HG03045 (cell line): Measurements from ENCODE around the gene MINDY3.
"Not testable (repeated sequence)": the region's sequence is repeated elsewhere in the genome, so short reads cannot be mapped to it uniquely, and the experiment has no call there.

Experiments
- ATAC-seq: cut with Tn5 transposase; IDR thresholded peaks from one replicate; pipeline ENCODE4 v1.9.1; 2021; ENCODE audit warnings: mild to moderate bottlenecking, moderate library complexity; ENCODE audit not compliant: unreplicated experiment

Gene MINDY3

DNA sequence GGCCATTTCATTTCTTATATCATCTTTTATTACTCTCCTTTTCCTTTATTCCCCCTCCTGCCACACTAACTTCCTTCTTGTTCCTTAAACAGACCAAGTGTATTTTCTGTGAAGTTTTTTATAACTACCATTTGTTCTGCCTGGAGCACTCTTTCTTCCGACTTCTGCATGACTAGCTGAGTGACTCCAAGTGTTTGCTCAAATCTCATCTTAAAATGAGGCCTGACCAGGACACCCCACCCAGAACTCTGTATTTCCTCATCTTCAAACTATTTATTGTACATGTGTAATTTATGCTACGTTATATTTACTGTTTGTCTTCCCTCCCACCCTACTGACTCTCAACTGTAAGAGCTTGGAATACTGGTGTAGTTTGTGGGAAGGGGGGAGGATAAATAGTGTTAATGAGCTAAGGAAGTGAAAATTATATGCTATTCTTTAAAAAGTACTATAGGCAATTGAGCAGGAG is 3.2 kb downstream of the MINDY3 start:
- no peak for ATAC-seq

- ATAC-seq = no peak
These were observed 3.8 kb downstream of the MINDY3 start for GRCh38 chr10:15856328-15857015.

GRCh38 chr10:15853800-15854199 is 6.5 kb downstream of the MINDY3 start:
- no peak for ATAC-seq

DNA sequence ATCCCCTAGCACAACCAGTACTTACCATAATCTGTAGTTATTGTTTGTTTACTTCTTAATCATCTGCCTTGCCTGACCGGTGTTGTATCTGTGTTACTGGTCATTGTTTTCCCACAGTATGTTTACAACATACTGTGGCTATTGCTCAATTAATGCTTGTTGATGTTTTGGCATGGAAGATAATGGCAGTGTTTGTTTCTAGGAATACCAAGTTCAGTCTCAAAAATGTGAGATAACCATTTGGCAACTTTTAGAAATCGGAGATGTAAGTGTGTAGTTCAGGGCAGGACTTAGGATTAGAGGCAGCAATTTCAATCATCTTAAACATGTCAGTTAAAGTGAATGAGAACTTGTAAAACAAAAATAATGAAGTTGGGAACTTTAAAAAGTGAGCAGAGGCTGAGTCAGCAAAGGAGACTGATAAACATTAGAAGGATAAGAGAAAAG is 8.2 kb downstream of the MINDY3 start:
- no peak for ATAC-seq

GRCh38 chr10:15850337-15850978 is 9.8 kb downstream of the MINDY3 start:
- not testable (repeated sequence) for ATAC-seq

DNA sequence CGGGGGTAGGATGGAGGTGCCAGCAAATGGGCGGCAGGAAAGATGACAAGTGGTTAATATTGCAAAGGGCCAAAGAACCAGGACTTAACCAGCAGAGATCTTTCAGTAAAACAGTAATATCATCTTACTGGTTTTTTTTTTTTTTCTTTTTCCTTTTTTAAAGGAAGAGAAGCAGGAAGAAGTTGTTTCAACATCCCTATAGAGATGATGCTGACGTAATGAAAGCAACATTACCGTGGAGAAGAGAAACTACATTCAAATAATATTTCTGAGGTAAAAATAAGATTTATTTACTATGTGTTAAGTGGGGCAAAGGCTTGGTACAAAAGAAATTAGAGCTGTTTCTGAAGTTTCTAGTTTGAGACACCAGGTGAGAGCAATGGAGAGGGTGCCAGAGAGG is 11.0 kb downstream of the MINDY3 start:
- no peak for ATAC-seq

DNA sequence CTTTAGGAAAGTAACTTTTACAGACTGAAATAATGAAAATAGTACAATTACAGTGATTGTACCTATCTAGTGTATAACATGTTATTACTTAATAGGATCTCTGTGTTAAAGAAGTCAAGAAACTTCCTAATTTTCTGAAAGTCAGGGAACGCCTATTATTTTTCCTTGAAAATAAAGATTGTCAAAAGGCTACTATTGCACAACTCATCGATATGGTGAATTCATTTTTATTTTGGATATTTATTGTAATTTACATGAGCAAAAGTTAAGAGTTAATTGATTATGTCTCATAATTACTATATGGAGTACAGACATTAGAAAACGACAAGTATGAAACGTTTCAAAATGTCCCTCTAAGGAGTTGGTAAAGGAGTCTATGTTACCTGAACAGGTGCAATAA is 12.8 kb downstream of the MINDY3 start:
- no peak for ATAC-seq

GRCh38 chr10:15844517-15844916 is 15.8 kb downstream of the MINDY3 start:
- ATAC-seq = no peak

- no peak for ATAC-seq
These were observed 16.6 kb downstream of the MINDY3 start for GRCh38 chr10:15843695-15844094.

- ATAC-seq = no peak
These were observed 17.6 kb downstream of the MINDY3 start for GRCh38 chr10:15842556-15843169.

DNA sequence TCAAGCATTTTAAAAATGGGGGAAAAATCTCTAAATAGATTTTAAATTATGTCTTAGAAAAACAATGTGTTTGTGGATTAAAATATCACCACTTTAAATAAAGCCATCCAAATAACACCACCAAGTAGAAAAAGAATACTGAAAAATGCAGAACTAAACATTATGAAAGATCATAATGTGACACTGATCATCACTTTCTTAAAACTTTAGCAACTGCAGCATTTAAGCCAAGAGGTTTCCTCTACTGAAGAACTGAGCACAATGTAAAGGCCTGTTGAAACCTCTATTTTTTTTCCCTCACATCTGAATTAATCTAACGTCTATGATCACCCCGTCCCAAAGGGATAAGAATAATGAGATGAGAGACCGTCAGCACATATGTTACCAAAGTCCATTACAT is 18.6 kb downstream of the MINDY3 start:
- ATAC-seq = no peak

- ATAC-seq = no peak
These were observed 23.5 kb downstream of the MINDY3 start for GRCh38 chr10:15836807-15837206.

GRCh38 chr10:15829495-15829894 is 30.8 kb downstream of the MINDY3 start:
- ATAC-seq = no peak

DNA sequence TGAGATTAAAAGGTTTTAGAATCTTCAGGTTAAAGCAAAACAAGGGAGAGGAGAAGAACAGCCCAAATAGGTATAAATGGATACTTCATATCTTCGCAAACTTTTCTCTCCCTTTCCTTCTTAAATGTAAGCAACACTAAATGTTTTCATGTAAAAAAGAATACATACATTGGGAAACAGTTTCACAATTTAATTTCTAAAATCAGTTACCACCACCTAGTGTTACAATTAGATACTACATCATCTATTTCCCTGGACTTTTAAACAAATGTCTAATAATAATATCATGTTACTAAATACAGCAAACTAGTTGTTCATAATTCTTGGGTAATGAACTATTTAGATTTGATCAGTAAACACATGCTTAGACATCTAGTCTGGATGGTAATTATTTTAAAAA is 35.8 kb downstream of the MINDY3 start:
- ATAC-seq = no peak

- ATAC-seq = no peak
These were observed 38.2 kb downstream of the MINDY3 start for GRCh38 chr10:15822131-15822530.

GRCh38 chr10:15821046-15821683 is 39.1 kb downstream of the MINDY3 start:
- no peak for ATAC-seq

DNA sequence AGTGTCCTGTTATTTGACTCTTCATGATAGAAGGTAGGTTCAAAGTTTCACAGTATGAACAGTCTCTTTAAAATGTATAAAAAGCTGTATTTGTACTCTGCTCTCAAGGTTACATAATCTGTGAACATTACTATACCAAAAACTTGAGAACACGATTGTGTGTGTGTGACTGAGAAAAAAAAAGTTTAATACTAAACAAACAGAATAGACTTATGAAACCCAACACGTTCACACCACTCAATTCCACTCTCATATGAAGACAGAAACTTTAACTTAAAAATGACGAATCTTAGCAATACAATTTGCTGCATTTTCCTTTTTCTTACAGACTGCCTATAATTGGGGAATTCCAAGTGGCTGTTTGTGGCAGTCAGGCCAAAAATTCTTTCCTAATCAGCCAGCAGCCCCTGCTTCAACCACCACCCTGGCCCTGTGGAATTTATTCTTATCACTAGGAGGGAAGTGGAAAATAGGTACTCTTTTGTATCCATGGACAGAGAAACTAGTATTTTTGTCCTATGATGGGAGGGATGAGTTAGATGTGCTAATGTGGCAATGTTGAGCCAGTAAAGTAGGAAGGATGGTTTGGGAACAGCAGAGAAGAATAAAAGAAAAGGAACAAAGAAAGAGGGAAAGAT is 42.8 kb downstream of the MINDY3 start:
- ATAC-seq = no peak

GRCh38 chr10:15815242-15815885 is 44.9 kb downstream of the MINDY3 start:
- ATAC-seq = no peak

- no peak for ATAC-seq
These were observed 45.7 kb downstream of the MINDY3 start for GRCh38 chr10:15814565-15814964.

DNA sequence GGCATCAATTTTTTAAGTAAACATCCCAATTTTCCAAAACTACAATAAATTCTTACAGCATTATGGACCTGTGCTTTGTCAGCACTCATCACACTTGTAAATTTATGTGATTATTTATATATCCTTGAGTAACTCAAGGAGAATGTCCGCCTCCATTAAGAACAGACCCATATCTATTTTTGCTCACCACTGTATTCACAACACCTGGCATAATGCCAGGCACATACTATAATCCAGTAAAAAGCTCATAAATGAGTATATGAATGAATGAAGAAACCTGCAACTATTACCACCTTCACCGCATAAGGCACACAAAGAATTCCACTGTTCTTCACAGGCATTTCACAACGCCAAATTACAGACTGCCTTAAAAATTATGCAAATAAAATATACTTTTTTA is 46.9 kb downstream of the MINDY3 start:
- ATAC-seq = no peak

GRCh38 chr10:15809450-15809849 is 50.9 kb downstream of the MINDY3 start:
- no peak for ATAC-seq
